BLaER1 treated with 17β-estradiol and CSF1 and Interleukin-3, amounts not matched to agents 10 nM and 100 nM (cell line): Measurements from ENCODE around the gene RNF224.
A peak's percentile ranks its signal among the peaks of the same experiment; 100 is the strongest.

ENCODE experiments used
- H3K27ac ChIP-seq, 11 experiments: shearing (Covaris generic); formaldehyde crosslinking; 2 replicates each; pipeline ENCODE4 v1.8.1; 2022
- H3K27me3 ChIP-seq, 11 experiments: shearing (Covaris generic); formaldehyde crosslinking; 2 replicates each; pipeline ENCODE4 v1.8.1; 2022
- H3K36me3 ChIP-seq, 11 experiments: shearing (Covaris generic); formaldehyde crosslinking; 2 replicates each; pipeline ENCODE4 v1.8.1; 2022
- H3K4me1 ChIP-seq, 10 experiments: shearing (Covaris generic); formaldehyde crosslinking; 2 replicates each; pipeline ENCODE4 v1.8.1; 2022
- H3K4me2 ChIP-seq, 11 experiments: shearing (Covaris generic); formaldehyde crosslinking; 2 replicates each; pipeline ENCODE4 v1.8.1; 2022
- H3K4me3 ChIP-seq, 10 experiments: shearing (Covaris generic); formaldehyde crosslinking; 2 replicates each; pipeline ENCODE4 v1.8.1; 2022
- H3K9ac ChIP-seq, 11 experiments: shearing (Covaris generic); formaldehyde crosslinking; 2 replicates each; pipeline ENCODE4 v1.8.1; 2022
- H3K9me3 ChIP-seq, 11 experiments: shearing (Covaris generic); formaldehyde crosslinking; replicated peaks in 1 of 11; 2 replicates each; pipeline ENCODE4 v1.8.1; 2022
- H4K20me1 ChIP-seq, 11 experiments: shearing (Covaris generic); formaldehyde crosslinking; 2 replicates each; pipeline ENCODE4 v1.8.1; 2022
- Cebpa-rat ChIP-seq, 11 experiments: shearing (Covaris generic); IDR thresholded peaks; 2 replicates each; pipeline ENCODE4 v1.8.1; 2022

Gene RNF224

GRCh38 chr9:137194388-137194787 lies 32.9 kb upstream of the RNF224 start:
- H3K9me3 ChIP-seq = no peaks in the 10 kb centered on the region
- H3K9ac ChIP-seq = peak overlapping the region in 8 of 11 experiments; percentile 24 to 60 (median 32); a peak in 8 of 22 replicates
- peaks cover 46 to 92% (median 71%) of the 10 kb centered on the region in 10 experiments for H3K4me1 ChIP-seq
- H3K4me3 ChIP-seq = no peak overlapping the region
- peaks cover 15 to 68% (median 30%) of the 10 kb centered on the region in 11 experiments; a peak in 20 of 22 replicates for H3K36me3 ChIP-seq
- H3K27me3 ChIP-seq = no peaks in the 10 kb centered on the region
- H3K4me2 ChIP-seq = peak overlapping the region in 2 of 11 experiments; percentile 14 to 23; a peak in 3 of 22 replicates
- no peak overlapping the region for H3K27ac ChIP-seq
- no peak for TF ChIP-seq Cebpa-rat (IDR thresholded peaks at IDR 0.05)
- H4K20me1 ChIP-seq = peaks cover 23 to 100% (median 92%) of the 10 kb centered on the region in 11 experiments; a peak in 21 of 22 replicates

GRCh38 chr9:137194909-137195308 lies 32.4 kb upstream of the RNF224 start:
- peaks cover 18 to 100% (median 90%) of the 10 kb centered on the region in 11 experiments; a peak in 21 of 22 replicates for H4K20me1 ChIP-seq
- H3K4me1 ChIP-seq = peaks cover 44 to 92% (median 69%) of the 10 kb centered on the region in 10 experiments

GRCh38 chr9:137195525-137196220 lies 31.6 kb upstream of the RNF224 start:
- Histone ChIP-seq H3K9ac (peak overlapping the region in 6 of 11 experiments; percentile 4 to 48 (median 28); a peak in 7 of 22 replicates), H3K27me3 (no peaks in the 10 kb centered on the region), H3K36me3 (peaks cover 6 to 56% (median 19%) of the 10 kb centered on the region in 11 experiments; a peak in 20 of 22 replicates), H3K9me3 (no peaks in the 10 kb centered on the region), H3K4me1 (peaks cover 36 to 84% (median 62%) of the 10 kb centered on the region in 10 experiments), H3K4me2 (0 out of 22 replicates have a peak overlapping the region, but pooled peaks of 1 of the 11 experiments have one; percentile 6), H3K27ac (no peak overlapping the region), H3K4me3 (no peak overlapping the region), H4K20me1 (peaks cover 14 to 92% (median 82%) of the 10 kb centered on the region in 11 experiments; a peak in 21 of 22 replicates)
- no peak for TF ChIP-seq Cebpa-rat (IDR thresholded peaks at IDR 0.05)

More at GRCh38 chr9:137194909-137195308, 32.4 kb upstream of the RNF224 start:
- H3K9ac ChIP-seq = peak overlapping the region in 7 of 11 experiments; percentile 6 to 48 (median 32); a peak in 7 of 22 replicates
- no peak overlapping the region for H3K4me3 ChIP-seq
- peak overlapping the region in 2 of 11 experiments; percentile 14 to 23; a peak in 2 of 22 replicates for H3K4me2 ChIP-seq
- no peak overlapping the region for H3K27ac ChIP-seq
- peaks cover 12 to 64% (median 27%) of the 10 kb centered on the region in 11 experiments; a peak in 20 of 22 replicates for H3K36me3 ChIP-seq
- no peaks in the 10 kb centered on the region for H3K27me3 ChIP-seq
- no peaks in the 10 kb centered on the region for H3K9me3 ChIP-seq
- TF ChIP-seq Cebpa-rat (IDR thresholded peaks at IDR 0.05) = no peak

DNA sequence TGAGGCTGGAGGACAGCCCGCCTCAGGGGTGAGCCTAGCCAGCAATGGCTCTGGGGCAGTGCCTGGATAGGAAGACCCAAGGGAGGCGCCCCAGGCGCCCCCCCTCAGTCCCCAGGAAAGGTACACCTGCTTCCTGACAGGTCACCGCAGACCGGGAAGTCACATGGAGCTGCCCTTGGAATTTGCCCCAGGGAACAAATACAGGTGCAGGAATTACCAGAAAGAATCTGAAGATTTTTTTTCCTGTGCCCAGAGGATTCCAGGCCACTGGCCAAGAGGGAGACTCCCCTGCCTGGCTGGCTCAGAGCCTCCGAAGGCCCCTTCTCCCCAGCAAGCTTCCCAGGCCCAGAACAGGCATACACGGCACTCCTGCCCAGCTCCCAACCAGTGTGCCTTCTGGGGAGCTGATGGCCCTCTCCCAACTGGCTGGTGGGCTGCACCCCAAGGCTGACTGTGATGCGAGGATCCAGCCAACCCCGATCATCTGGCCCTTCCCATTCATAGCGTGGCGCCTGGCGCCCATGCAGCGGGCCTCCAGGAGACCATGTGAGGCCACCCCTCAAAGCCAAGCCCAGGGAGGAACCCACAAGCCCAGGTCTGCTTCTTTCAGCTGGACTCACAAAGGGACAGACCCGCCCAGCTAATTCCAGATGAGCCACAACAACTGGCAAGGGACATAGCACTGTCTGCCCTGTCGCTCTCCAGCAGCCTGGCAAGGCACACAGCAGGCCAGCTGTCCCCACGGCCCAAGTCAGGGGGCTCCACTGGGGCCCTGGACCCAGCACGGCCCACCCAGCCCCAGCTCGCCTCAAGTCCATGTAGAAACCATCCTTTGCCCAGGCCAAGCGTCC lies 29.0 kb upstream of the RNF224 start:
- Histone ChIP-seq H3K4me3 (peak overlapping the region; percentile 12 to 89 (median 80); a peak in 15 of 20 replicates), H3K9ac (peak overlapping the region; percentile 79 to 97 (median 88); a peak in 21 of 22 replicates), H3K4me2 (peak overlapping the region; percentile 88 to 100 (median 97)), H4K20me1 (peaks cover 14 to 86% (median 64%) of the 10 kb centered on the region in 11 experiments; a peak in 21 of 22 replicates), H3K27ac (no peak overlapping the region), H3K36me3 (peaks cover 0 to 30% (median 0%) of the 10 kb centered on the region in 11 experiments; a peak in 4 of 22 replicates), H3K27me3 (no peaks in the 10 kb centered on the region), H3K9me3 (no peaks in the 10 kb centered on the region), H3K4me1 (peaks cover 49 to 83% (median 64%) of the 10 kb centered on the region in 10 experiments)
- TF ChIP-seq Cebpa-rat (IDR thresholded peaks at IDR 0.05) = no peak

GRCh38 chr9:137198902-137199283 lies 28.4 kb upstream of the RNF224 start:
- Histone ChIP-seq H3K27ac (no peak overlapping the region), H3K4me3 (peak overlapping the region; percentile 79 to 89 (median 86); a peak in 17 of 20 replicates), H3K9me3 (no peaks in the 10 kb centered on the region), H3K4me2 (peak overlapping the region; percentile 88 to 100 (median 97)), H3K4me1 (peaks cover 55 to 86% (median 67%) of the 10 kb centered on the region in 10 experiments), H3K9ac (peak overlapping the region; percentile 79 to 97 (median 88); a peak in 21 of 22 replicates), H3K27me3 (no peaks in the 10 kb centered on the region), H3K36me3 (peaks cover 0 to 27% (median 0%) of the 10 kb centered on the region in 11 experiments; a peak in 4 of 22 replicates), H4K20me1 (peaks cover 14 to 86% (median 58%) of the 10 kb centered on the region in 11 experiments; a peak in 21 of 22 replicates)
- TF ChIP-seq Cebpa-rat (IDR thresholded peaks at IDR 0.05) = no peak

DNA sequence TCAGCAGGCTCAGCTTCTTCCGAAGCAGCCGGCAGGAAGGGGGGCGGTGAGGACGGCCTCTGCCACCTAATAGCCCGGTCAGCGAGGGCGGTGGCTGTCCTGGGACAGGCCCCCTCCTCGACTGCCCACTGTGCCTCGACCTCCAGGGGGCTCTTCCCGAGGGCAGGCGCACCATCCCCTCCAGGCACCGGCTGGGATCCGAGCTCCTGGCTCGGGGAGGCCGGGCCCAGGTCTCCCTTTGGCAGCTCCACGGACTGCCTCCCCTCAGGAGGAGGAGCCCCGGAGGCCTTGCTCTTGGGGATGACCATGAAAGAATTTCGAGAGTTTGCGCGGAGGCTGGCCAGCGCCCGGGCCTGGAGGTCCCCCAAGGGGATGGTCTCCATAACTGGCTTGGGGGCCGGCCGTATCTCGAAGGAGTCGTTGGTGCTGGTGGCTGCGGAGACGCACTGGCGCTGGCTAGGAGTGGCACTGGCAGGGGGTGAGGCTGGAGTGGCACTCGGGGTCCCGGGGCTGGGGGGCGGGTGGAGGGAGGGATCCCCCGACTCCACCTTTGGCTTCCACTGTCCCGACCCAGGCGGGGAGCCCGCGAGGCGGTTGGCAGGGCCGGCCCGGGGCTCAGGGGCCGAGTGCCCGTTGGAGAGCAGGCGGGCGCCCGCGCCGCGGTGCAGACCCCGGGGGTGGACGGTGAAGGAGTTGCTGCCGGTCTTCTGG lies 27.7 kb upstream of the RNF224 start:
- Histone ChIP-seq H3K27ac (peak overlapping the region in 1 of 11 experiments; percentile 38; a peak in 1 of 22 replicates), H3K27me3 (no peaks in the 10 kb centered on the region), H3K36me3 (peaks cover 0 to 23% (median 0%) of the 10 kb centered on the region in 11 experiments; a peak in 3 of 22 replicates), H3K9ac (peak overlapping the region; percentile 79 to 97 (median 88); a peak in 21 of 22 replicates), H3K4me3 (peak overlapping the region; percentile 79 to 89 (median 86)), H4K20me1 (peaks cover 14 to 86% (median 58%) of the 10 kb centered on the region in 11 experiments; a peak in 21 of 22 replicates), H3K9me3 (no peaks in the 10 kb centered on the region), H3K4me2 (peak overlapping the region; percentile 88 to 100 (median 97)), H3K4me1 (peaks cover 62 to 86% (median 70%) of the 10 kb centered on the region in 10 experiments)
- no peak for TF ChIP-seq Cebpa-rat (IDR thresholded peaks at IDR 0.05)

DNA sequence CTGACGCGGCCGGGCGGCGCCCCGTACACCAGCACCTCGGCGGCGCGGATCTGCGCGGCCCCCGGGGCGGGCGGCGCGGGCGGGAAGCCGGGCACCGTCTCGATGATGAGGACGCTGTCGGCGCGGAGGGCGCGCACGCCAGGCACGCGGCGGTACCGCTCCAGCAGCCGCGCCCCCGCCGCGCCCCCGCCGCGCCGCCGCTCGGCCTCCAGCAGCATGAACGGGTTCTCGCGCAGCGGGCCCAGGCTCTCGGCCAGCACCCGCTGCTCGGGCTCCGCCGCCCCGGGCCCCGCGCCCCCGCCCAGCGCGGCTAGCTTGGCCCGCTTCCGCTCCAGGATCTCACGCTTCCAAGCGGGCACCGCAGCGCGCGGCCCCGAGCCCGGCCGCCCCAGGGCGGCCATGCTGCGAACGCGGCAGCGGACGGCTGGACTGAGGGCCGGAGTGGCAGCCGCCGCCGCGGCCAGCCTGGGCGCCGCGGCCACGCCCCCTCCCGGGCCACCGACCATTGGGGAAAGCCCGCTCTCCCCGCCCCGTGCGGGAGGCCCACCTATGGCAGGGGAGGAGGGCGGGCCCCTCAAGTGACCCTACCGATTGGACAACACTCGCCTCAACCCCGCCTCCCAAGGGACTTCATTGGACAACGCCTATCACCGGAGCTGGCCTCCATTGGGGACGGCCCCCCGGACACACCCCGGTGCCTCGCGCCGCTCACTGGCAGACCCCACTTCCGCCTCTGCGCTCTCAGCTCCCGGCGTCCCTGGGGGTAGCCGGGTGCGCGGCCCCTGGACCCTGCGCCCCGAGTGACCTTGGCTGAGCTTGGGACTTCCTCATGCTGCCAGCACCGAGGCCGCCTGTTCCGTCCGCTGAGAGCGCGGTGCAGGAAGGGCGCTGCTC lies 26.7 kb upstream of the RNF224 start, which contains the start of gene TPRN:
Gene TPRN (minus strand): TSS at position 431 of the 894 bp plus-strand sequence. CDS start 30 bp downstream, at position 401.
- Histone ChIP-seq H3K4me3 (peak within 1 kb of the TSS; percentile 79 to 89 (median 86)), H3K27me3 (no peaks in the 10 kb centered on the region), H3K9me3 (no peaks in the 10 kb centered on the region), H3K4me2 (peak within 1 kb of the TSS; percentile 89 to 100 (median 99)), H4K20me1 (peaks cover 14 to 82% (median 53%) of the 10 kb centered on the region in 11 experiments; a peak in 21 of 22 replicates), H3K27ac (peak within 1 kb of the TSS; percentile 52 to 92 (median 76); a peak in 21 of 22 replicates), H3K9ac (peak within 1 kb of the TSS; percentile 79 to 97 (median 88)), H3K4me1 (peaks cover 65 to 81% (median 73%) of the 10 kb centered on the region in 10 experiments), H3K36me3 (peaks cover 0 to 13% (median 0%) of the 10 kb centered on the region in 11 experiments; a peak in 3 of 22 replicates)
- TF ChIP-seq Cebpa-rat (IDR thresholded peaks at IDR 0.05) = no peak
